Measurements from ENCODE around the gene RETREG2. TPM values are rescaled to one million over a fixed set of nuclear protein-coding genes. Genes with fewer than 3 reads are reported as not detected.

RETREG2 gene
- polyA plus RNA-seq, 1 donor from 2014 or later: 156 TPM

GRCh38 chr2:219229305-219230058, 51.4 kb downstream of the RETREG2 start, which contains the start of the genes ANKZF1 and ATG9A:
TSS of gene ANKZF1 (plus strand) at chr2:219229806. CDS start at chr2:219230258, 452 bp downstream.
TSS of gene ATG9A (minus strand) at chr2:219229636. CDS start at chr2:219228024, 1,612 bp downstream.
- H3K4me2 ChIP-seq (ENCODE audit: low read length): peak within 1 kb of the TSS; percentile 95
- TF ChIP-seq EP300 (conservative IDR thresholded peaks at IDR 0.05; ENCODE audit: poor library complexity, severe bottlenecking): peak; percentile 74
- peak; percentile 45 for TF ChIP-seq SMC3 (conservative IDR thresholded peaks at IDR 0.05; ENCODE audit: poor library complexity)
- TF ChIP-seq MXI1 (conservative IDR thresholded peaks at IDR 0.05; ENCODE audit: poor library complexity, severe bottlenecking): no peak
- no peak for TF ChIP-seq REST (IDR thresholded peaks at IDR 0.05; ENCODE audit: borderline replicate concordance)
- no peak for TF ChIP-seq EZH2 (IDR thresholded peaks at IDR 0.05; ENCODE audit: borderline replicate concordance, insufficient read depth, low read length, poor library complexity, severe bottlenecking)
- TF ChIP-seq TAF1 (IDR thresholded peaks at IDR 0.05; ENCODE audit: low read depth): peak; percentile 57
- peak; percentile 86 for TF ChIP-seq POLR2AphosphoS5 (IDR thresholded peaks at IDR 0.05)
- peak; percentile 26 for TF ChIP-seq RAD21 (conservative IDR thresholded peaks at IDR 0.05)
- peak; percentile 40 for TF ChIP-seq CTCF (IDR thresholded peaks at IDR 0.05; ENCODE audit: poor library complexity, severe bottlenecking)
- no peaks in the 10 kb centered on the region for H3K9me3 ChIP-seq (ENCODE audit: low read length)
- no peaks in the 10 kb centered on the region for H3K9me2 ChIP-seq (ENCODE audit: insufficient read depth, low read length)
- peak within 1 kb of the TSS; percentile 93 for H3K9ac ChIP-seq (ENCODE audit: low read length)
- H3K4me3 ChIP-seq (ENCODE audit: low read length): peak within 1 kb of the TSS; percentile 78
- H3K36me3 ChIP-seq (ENCODE audit: insufficient read depth, low read length): no peaks in the 10 kb centered on the region
- H3F3A ChIP-seq (ENCODE audit: insufficient read depth, low read length, poor library complexity, severe bottlenecking): peaks cover 6% of the 10 kb centered on the region
- peaks cover 17% of the 10 kb centered on the region for H3K79me2 ChIP-seq (replicated peaks; ENCODE audit: insufficient read depth, low read length)
- H2AFZ ChIP-seq (ENCODE audit: low read depth, low read length): peak within 1 kb of the TSS; percentile 41
- H3K27ac ChIP-seq (ENCODE audit: low read length): peak within 1 kb of the TSS; percentile 96
- no peaks in the 10 kb centered on the region for H4K20me1 ChIP-seq (ENCODE audit: insufficient read depth)
- no peaks in the 10 kb centered on the region for H3K27me3 ChIP-seq (ENCODE audit: insufficient read depth, low read depth, low read length)

- H3K9me2 ChIP-seq (ENCODE audit: insufficient read depth, low read length): no peaks in the 10 kb centered on the region
- peaks cover 6% of the 10 kb centered on the region for H3F3A ChIP-seq (ENCODE audit: insufficient read depth, low read length, poor library complexity, severe bottlenecking)
- peaks cover 17% of the 10 kb centered on the region for H3K79me2 ChIP-seq (replicated peaks; ENCODE audit: insufficient read depth, low read length)
- no peaks in the 10 kb centered on the region for H3K36me3 ChIP-seq (ENCODE audit: insufficient read depth, low read length)
- no peak overlapping the region for H2AFZ ChIP-seq (ENCODE audit: low read depth, low read length)
- no peaks in the 10 kb centered on the region for H3K9me3 ChIP-seq (ENCODE audit: low read length)
- TF ChIP-seq EZH2 (IDR thresholded peaks at IDR 0.05; ENCODE audit: borderline replicate concordance, insufficient read depth, low read length, poor library complexity, severe bottlenecking) (no peak), MXI1 (conservative IDR thresholded peaks at IDR 0.05; ENCODE audit: poor library complexity, severe bottlenecking) (peak; percentile 87), CTCF (IDR thresholded peaks at IDR 0.05; ENCODE audit: poor library complexity, severe bottlenecking) (no peak), TAF1 (IDR thresholded peaks at IDR 0.05; ENCODE audit: low read depth) (no peak), REST (IDR thresholded peaks at IDR 0.05; ENCODE audit: borderline replicate concordance) (no peak), RAD21 (conservative IDR thresholded peaks at IDR 0.05) (peak; percentile 48), EP300 (conservative IDR thresholded peaks at IDR 0.05; ENCODE audit: poor library complexity, severe bottlenecking) (no peak), SMC3 (conservative IDR thresholded peaks at IDR 0.05; ENCODE audit: poor library complexity) (no peak), POLR2AphosphoS5 (IDR thresholded peaks at IDR 0.05) (no peak)
- no peaks in the 10 kb centered on the region for H4K20me1 ChIP-seq (ENCODE audit: insufficient read depth)
- peak overlapping the region; percentile 74 for H3K9ac ChIP-seq (ENCODE audit: low read length)
- H3K4me2 ChIP-seq (ENCODE audit: low read length): peak overlapping the region; percentile 76
- peak overlapping the region; percentile 78 for H3K4me3 ChIP-seq (ENCODE audit: low read length)
- H3K27ac ChIP-seq (ENCODE audit: low read length): peak overlapping the region; percentile 96
- H3K27me3 ChIP-seq (ENCODE audit: insufficient read depth, low read depth, low read length): no peaks in the 10 kb centered on the region
Observed at GRCh38 chr2:219230059-219230540, 52.0 kb downstream of the RETREG2 start.
